HG03095 (cell line): Measurements from ENCODE around the gene ZNF792.
"Not testable (repeated sequence)": the region's sequence is repeated elsewhere in the genome, so short reads cannot be mapped to it uniquely, and the experiment has no call there.

Experiments
- ATAC-seq: cut with Tn5 transposase; IDR thresholded peaks from one replicate; pipeline ENCODE4 v1.9.1; 2021; ENCODE audit warnings: moderate library complexity; ENCODE audit not compliant: unreplicated experiment

The ZNF792 gene

DNA sequence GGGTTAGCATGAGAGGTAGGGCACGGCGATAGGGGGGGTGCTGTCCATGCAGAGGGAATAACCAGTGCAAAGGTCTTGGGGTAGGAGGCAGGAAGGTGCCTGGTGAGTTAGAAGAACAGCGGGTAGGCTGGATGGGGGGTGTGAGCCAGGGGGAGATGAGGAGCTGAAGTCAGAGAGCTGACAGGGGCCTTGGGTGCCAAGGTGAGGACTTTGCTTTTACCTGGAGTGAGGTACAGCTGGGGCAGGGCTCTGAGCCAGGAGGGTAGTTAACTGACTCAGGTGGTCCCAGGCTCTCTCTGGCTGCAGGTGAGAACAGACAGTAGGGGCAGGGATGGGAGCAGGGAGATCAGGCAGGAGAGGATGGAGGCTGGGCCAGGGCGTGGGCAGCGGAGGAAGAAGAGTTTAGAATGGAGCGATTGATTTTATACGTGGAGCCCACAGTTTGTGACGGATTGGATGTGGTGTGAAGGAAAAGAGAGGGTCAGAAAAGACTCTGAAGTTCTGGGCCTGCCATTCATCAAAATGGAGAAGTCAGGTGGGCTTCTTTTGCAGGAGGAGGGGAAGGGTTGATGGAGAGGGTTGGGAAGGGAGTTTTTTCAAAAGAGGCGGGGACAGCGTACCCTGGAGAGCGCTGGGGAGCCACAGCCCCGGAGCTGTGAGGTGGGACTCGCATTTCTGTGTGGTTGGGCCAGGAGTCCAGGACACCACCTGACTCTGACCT lies 34.9 kb upstream of the ZNF792 start:
- no peak for ATAC-seq

DNA sequence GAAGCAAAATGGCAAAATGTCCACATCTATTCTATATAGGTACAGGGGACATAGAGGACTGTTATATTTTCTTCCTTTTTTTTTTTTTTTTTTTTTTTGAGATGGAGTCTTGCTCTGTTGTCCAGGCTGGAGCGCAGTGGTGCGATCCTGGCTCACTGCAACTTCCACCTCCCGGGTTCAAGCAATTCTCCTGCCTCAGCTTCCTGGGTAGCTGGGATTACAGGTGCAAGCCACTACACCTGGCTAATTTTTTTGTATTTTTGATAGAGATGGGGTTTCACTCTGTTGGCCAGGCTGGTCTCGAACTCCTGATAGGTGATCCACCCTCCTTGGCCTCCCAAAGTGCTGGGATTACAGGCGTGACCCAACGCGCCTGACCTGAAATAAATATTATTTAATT lies 34.2 kb upstream of the ZNF792 start:
- ATAC-seq = not testable (repeated sequence)

DNA sequence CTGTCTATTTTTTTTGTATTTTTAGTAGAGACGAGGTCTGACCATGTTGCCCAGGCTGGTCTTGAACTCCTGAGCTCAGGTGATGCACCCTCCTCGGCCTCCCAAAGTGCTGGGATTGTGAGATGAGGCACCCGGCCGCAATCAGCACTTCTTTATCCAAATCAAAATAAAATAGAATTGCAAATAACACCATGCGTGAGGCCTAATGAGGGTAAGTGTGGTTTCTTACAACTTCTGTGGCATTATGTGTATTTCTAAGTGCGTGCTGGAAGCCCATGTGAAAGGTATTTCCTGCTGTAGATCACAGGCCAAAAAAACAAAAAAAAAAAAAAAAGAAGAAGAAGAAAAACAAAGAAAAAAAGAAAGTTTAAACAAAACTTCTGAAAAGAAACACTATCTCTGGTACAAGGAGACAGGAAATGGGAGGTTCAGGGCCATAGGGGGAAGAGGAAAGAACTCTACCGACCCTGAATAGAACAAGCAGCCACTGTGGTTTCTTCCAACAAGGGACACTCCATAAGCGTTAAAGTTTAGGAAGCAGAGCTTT lies 33.1 kb upstream of the ZNF792 start:
- ATAC-seq = no peak

DNA sequence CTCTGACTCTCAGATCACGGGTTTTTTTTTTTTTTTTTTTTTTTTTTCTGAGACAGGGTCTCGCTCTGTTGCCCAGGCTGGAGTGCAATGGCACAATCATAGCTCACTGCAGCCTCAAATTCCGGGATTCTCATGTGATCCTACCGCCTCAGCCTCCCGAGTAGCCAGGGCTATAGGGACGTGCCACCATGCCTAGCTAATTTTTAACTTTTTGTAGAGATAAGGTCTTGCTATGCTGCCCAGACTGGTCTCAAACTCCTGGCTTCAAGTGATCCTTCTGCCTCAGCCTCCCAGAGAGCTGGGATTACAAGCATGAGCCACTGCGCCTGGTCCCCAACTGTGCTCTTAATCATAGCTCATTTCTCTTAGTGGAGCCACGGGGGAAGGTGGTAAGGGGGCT lies 31.5 kb upstream of the ZNF792 start:
- no peak for ATAC-seq

DNA sequence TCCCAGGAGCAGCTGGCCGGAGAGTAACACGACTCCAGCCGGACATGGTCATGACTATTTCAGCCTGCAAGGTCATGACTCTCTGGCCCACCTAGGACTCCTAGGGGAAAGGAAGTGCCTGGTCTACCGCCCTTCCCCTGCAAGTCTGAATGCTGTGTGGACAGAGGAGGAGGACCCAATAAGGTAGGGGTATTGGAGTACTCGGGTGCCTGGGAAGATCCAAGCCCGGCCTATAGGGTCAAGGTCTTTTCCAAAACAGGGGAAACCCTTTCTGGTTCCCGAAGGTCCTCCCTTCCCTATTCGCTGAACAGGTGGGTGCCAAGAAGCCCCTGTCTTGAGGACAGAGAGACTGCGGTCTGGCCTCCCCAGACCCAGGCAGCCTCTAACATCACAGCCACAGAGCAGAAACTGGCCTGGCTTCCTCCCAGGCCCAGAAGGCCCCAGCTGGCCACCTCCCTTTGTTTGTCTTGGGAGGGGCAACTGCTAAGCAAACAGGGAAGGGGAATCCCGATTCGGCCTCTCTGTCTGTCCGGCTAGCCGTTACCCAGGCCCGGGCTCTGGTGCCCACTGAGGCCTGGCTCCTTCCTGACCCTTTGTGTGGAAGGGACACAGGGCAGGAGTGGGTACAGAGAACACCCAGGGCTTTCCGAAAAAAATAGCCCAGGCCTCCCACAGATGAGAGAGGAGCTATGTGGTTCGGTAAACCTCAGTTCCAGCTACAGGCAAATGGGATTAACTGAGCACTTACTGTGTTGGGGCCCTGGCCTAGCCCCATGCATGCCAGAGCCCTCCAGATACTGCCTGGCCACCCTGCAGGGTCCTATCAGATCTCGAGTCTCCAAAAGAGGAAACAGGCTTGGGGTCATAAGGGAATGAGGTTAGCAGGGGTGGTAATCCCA lies 30.9 kb upstream of the ZNF792 start:
- ATAC-seq = no peak

DNA sequence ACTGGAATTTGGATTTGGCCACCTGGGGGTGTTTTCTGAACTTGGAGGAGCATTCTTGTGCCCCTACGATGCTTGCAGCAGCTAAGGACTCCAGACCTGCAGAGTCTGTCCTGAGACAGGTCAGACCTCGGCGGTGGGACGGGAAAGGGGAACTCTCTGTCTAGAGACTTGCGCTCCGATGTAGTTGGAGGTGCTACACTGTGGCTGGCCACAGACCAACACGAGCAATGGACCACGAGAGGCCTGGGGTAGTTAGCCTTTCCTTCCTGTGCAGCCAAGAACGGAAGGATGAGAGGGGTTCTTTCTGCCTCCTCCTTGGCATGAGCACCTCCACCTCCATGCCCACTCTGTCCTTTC lies 30.2 kb upstream of the ZNF792 start:
- no peak for ATAC-seq

DNA sequence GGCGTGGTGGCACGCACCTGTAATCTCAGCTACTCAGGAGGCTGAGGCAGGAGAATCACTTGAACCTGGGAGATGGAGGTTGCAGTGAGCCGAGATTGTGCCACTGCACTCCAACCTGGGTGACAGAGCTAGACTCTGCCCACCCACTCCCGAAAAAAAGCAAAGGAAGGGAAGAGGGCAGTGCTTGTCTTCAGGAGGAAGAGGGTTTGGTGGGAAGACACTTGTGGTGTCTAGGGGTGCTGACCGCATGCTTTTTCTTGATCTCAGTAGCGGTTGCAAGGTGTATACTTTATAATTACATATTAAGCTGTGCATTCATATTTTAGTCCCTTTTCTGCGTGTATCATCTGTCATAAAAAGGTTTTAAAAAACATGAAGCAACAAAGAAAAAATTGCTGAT lies 28.6 kb upstream of the ZNF792 start:
- not testable (repeated sequence) for ATAC-seq

DNA sequence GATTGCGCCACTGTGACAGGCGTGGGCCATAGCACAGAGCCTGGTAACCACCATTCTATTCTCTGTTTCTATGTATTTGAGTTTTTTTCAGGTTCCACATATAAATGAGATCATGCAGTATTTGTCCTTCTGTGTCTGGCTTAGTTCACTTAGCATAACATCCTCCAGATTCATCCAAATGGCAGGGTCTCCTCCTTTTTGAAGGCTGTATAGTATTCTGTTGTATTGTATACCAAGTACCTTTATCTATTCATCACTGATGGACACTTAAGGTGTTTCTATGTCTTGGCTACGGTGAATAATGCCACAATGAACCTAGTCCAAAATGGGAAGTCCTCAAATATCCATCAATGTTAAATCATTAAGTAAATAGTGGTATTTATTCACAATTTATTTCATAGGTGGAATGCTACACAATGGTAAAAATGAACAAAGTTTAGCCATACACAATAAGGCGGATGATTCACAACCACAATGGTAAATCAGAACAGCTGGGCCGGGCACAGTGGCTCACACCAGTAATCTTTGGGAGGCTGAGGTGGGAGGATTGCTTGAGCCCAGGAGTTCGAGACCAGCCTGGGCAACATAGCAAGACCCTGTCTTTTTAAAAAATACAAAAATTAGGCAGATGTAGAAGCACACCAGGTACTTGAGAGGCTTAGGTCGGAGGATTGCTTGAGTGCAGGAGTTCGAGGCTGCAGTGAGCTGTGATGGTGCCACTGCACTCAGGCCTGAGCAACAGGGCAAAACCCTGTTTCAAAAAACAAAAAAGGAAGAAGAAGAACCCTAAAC lies 27.7 kb upstream of the ZNF792 start:
- no peak for ATAC-seq

DNA sequence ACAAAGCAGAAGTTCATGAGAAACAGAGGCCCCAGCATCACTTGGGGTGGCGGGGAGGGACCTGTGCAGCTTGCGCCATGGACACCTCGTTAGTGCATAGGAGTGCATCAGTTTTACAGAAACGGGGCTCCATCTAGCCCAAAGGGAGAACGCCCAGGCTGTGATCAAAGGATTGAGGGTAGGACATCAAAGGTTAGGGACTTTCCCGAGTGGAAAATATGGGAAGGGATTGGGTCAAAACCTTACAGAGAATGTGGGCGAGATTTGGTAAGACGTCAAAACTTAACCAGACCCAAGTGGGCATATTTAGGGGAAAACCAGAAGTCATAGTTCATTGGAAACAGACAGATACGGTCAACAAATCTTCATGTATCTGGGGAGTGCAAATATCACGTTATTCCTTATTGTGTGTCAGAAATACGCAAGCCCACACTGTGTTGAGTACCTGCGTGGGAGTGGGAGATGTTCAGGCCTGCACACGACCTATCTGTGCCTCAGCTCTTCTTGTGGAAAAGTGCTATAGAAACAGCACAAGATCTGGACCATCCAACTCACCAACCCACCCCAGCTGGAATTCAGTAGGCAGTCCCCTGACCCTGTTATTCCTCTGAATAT lies 26.7 kb upstream of the ZNF792 start:
- no peak for ATAC-seq

DNA sequence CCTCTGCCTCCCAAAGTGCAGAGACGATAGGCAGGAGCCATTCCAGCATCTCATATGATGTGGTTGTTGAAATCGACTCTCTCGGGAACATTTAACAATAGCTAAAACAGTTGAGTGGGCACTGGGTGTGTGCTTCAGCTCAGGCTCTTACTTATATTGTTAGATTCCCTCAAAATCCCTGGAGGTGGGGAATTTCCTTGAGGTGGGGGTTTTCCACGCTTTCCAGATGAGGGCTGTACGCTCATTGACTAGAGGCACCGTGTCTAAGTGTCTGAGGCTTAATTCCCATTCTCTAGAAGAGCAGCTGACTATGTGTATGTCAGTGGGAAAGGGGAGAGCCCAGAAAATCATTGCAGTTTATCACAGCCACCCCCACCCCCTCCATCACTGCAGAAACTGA lies 25.3 kb upstream of the ZNF792 start:
- no peak for ATAC-seq

DNA sequence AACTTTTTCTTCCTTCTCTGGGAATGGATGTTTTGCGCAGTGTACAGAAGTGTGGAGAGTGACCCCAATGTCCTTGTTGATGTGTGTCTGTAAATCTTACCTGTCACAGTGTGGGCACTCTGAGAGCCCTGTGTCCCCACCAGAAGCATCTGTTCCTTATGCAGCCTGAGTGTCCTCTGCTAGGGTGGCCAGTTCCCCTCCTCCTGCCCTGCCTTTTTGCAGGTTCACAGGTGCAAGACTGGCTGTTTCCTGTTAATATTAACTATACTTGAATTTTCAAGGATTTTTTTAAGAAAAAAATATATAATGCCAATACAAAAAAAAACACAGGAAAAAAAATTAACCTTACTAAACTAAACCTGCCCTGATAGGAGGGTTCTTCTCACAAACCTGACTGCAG lies 24.1 kb upstream of the ZNF792 start:
- ATAC-seq = no peak

DNA sequence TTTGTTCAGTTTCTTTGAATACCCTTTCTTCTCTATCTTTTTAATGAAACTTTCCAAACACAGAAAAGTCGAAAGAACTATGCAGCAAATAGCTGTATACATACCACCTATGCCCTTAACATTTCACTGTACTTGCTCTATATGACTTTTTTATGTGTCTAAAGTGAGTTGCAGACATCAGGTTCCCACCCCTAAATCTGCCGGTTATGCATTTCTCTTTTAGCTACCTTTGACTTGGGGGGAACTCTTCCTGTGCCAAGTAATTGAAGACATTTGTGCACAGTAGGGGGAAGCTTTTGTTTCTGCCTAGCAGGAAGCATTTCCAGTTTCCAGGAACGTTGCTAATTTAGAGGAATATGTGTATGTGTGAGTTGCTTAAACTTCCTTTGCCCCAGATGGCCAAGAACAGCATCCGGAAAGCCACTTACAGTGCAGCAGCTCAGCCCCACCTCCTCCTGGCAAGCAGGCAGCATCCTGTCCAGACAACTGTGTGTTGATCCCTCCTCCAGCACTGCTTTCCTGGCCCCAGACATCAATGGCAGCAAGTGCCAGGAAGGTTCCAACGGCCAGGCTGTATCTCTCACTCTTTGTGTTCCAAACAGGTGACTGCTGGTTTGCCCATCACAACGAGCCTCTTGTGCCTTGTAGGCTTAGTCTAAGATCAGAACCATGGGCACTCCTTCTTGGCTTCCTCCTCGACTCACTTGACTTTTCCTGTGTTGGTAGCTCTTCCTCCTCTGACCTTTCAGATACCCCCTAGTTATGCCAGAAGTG lies 21.4 kb upstream of the ZNF792 start:
- no peak for ATAC-seq

DNA sequence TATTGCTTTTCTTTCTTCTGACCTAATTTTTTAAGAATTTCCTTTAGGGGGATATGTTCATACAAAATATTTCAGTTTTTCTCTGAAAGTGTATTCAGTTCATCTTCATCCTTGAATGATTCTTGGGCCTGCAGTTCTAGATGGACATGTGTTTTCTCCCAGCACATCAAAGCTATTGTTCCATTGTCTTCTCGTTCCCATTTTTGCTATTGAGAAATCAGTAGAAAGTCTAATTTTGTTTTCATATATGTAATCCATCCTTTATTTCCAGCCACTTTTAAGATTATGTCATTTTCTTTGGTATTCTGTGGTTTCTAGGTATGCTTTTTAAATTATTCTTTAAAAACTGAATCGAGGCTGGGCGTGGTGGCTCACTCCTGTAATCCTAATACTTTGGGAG lies 20.3 kb upstream of the ZNF792 start:
- no peak for ATAC-seq

DNA sequence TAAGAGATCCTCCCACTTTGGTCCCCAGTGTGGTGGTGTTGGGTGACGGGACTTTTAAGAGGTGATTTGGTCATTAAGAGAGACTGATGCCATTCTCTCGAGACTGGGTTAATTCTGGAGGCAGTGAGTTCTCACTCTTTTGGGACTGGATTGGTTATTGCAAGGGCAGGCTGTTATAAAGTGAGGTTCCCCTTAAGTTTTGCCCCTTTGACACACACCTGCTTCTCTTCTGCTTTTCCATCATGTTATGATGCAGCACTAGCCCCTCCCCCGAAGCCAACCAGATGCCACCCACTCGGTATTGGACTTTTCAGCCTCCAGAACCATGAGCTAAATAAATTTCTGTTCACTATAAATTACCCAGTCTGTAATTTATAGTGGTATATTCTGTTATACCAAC lies 19.8 kb upstream of the ZNF792 start:
- no peak for ATAC-seq

DNA sequence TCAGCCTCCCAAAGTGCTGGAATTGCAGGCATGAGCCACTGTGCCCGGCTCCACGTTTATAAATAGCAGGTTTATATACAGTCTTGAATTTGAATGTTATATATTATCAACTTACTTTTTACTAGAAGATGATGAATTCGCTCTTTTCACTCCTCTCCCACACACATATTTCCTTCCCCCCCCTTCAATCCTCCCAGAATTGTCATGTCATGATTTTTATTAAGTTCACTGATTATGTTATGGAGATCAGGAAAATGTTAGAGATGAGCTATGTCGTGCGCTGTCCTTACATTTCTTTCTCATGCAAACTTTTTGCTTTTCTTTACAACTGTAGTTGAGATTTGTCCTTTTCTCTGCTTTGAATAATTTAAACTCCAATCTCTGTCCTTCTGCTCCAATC lies 18.2 kb upstream of the ZNF792 start:
- no peak for ATAC-seq

DNA sequence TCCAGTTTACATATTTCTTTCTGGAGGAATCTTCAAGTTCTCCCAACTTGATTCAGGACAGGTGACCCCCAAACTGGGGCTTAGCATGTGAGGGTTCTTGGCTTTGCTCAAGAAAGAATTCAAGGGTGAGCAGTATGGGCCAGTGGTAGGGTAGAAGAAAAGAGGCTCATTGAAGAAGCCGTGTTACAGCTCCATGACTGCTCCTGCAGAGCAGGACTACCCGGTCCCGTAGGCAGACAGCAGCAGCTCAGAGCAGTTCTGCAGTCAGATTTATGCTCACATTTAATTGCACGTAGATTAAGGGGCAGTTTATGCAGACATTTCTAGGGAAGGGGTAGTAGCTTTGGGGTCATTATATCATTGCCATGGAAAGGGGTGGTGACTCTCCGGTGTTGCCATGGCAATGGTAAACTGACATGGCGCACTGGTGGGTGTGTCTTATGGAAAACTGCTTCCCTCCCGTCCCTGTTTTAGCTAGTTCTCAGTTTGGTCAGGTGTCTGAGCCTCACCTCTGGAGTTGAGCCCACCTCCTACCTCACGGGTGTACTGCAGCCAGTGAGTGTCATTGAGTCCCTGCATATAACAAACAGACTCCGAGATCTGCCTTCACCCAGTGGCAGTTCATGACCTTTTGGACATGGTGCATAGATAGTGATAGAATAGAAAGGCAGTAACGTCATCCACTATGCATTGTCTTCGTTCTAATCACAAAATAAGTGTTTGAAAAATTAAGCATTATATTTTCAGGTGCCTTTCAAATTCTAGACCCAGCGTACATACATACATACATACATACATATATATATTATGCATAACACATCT lies 16.0 kb upstream of the ZNF792 start:
- no peak for ATAC-seq

DNA sequence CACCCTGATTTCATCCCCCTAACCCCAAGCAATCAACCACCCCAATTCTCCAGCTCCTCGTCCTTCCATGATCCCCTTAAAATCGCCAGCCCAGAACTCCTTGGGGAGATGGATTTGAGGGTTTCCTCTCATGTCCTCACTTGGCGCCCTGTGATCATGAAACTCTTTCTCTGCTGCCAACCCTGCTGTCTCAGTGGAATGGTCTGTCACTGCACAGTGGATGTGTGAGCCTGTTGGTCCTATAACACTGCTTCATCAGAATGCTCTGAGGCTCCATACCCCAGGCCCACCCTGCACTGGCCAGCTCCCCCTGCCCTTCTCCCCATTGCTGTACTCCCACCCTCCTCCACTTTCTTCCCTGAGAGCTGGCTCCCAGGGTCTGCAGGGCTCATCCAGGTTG lies 12.6 kb upstream of the ZNF792 start:
- ATAC-seq = no peak

DNA sequence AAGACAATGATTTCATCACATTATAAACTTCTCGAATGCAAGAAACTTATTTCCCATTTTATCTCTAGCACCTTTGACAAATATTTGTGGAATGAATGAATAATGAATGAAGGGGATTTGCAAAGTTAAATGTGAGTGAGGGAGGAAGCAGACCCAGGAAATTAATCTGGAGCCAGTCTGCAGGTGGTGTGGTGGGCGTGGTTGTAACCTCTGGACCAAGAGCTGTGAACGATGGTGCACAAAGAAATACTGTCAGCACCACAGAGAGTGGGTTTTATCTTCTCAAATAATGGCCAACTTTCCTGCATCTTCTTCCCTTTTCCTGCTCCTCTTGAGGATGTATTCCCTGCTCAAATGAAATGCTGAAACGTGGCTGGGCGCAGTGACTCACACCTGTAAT lies 11.0 kb upstream of the ZNF792 start:
- ATAC-seq = no peak

DNA sequence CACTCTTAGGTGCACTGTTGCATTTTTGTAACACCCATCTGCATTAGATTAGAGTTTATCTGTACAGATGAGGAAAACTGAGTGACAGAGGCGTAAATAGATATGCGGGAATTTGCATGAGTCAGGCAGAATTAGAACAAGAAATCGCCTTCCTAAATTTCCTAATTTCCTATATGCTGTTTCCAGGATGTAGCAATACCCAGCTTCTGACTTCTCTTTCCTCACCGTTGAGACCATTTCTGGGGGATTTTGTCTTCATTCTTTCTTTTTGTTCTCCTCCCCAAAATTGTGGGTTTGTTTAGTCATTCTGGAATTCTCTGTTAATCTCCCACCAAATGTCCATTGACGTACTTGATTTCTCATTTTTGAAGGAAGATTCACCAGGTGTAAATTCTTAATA lies 10.6 kb upstream of the ZNF792 start:
- ATAC-seq = no peak
